Smooth muscle cell (in vitro differentiated cells): ENCODE measurements around the gene ATXN1. TPM values are rescaled to one million over a fixed set of nuclear protein-coding genes. Genes with fewer than 3 reads are reported as not detected.

Experiments
- DNase-seq: peaks from one replicate; lab custom pipeline; 2025; ENCODE audit not compliant: unreplicated experiment; lab: John Stamatoyannopoulos, UW
- H2AFZ ChIP-seq: fragments of 200-600 bp; sonication (generic); 2 replicates; pipeline ENCODE4 v1.6.0; 2016; ENCODE audit warnings: antibody characterized with exemption, low read depth, mild to moderate bottlenecking
- H3F3A ChIP-seq: fragments of 200-600 bp; sonication (generic); 2 replicates; pipeline ENCODE4 v1.6.0; 2017; ENCODE audit warnings: antibody characterized with exemption, low read depth
- H3K27ac ChIP-seq: fragments of 200-600 bp; sonication (generic); 2 replicates; pipeline ENCODE4 v1.5.1; 2016; ENCODE audit warnings: low read depth, mild to moderate bottlenecking
- H3K27me3 ChIP-seq: fragments of 200-600 bp; sonication (generic); 2 replicates; pipeline ENCODE4 v1.6.1; 2016; ENCODE audit warnings: low read depth, mild to moderate bottlenecking
- H3K36me3 ChIP-seq: fragments of 200-600 bp; sonication (generic); 2 replicates; pipeline ENCODE4 v1.5.1; 2016; ENCODE audit warnings: low read depth
- H3K4me1 ChIP-seq: fragments of 200-600 bp; sonication (generic); 2 replicates; pipeline ENCODE4 v1.5.1; 2016; ENCODE audit warnings: low read depth
- H3K4me2 ChIP-seq: fragments of 200-600 bp; sonication (generic); 2 replicates; pipeline ENCODE4 v1.6.0; 2016; ENCODE audit warnings: mild to moderate bottlenecking
- H3K4me3 ChIP-seq: fragments of 200-600 bp; sonication (generic); 2 replicates; pipeline ENCODE4 v1.5.1; 2016; ENCODE audit warnings: mild to moderate bottlenecking
- H3K79me2 ChIP-seq: fragments of 200-600 bp; sonication (generic); 2 replicates; pipeline ENCODE4 v1.6.0; 2016; ENCODE audit warnings: low read depth, mild to moderate bottlenecking
- H3K9ac ChIP-seq: fragments of 200-600 bp; sonication (generic); 2 replicates; pipeline ENCODE4 v1.6.0; 2016; ENCODE audit warnings: low read depth
- H3K9me3 ChIP-seq: fragments of 200-600 bp; sonication (generic); replicated peaks from 2 replicates; pipeline ENCODE4 v1.5.1; 2016; ENCODE audit warnings: low read depth
- H4K20me1 ChIP-seq: fragments of 200-600 bp; sonication (generic); 2 replicates; pipeline ENCODE4 v1.6.0; 2016; ENCODE audit warnings: low read depth
- WGBS: methylation state at CpG from one replicate; pipeline ENCODE4 v1.1.7; 2016; ENCODE audit warnings: low lambda C conversion rate; 5-methylcytosine and 5-hydroxymethylcytosine counted together
- polyA plus RNA-seq: library from polyadenylated mRNA; unstranded; fragments of >200 nt; fragmentation: Nextera tagmentation; extraction: Ambion mirVana; gene quantifications from 2 replicates; pipeline ENCODE4 v1.2.1, GENCODE V29; 2016
- total RNA-seq: library from RNA; depleted of rRNA; stranded (reverse); fragments of >200 nt; gene quantifications from 2 replicates; pipeline ENCODE4 v1.2.3, GENCODE V29; 2014
- TF ChIP-seq, protein P1 (sequence below): fragments of 200-600 bp; sonication (generic); IDR thresholded peaks from 2 replicates; pipeline ENCODE4 v1.5.1; 2017; ENCODE audit warnings: borderline replicate concordance, mild to moderate bottlenecking, antibody characterized with exemption; ENCODE audit not compliant: insufficient read depth, poor library complexity, severe bottlenecking

The ATXN1 gene
- total and polyA plus RNA-seq, 2 experiments from 2014 or later = 17.9 to 40.6 TPM

GRCh38 chr6:16305788-16306187 lies 455.5 kb downstream of the ATXN1 start:
- H4K20me1 ChIP-seq = peaks cover 42% of the 10 kb centered on the region
- no peak overlapping the region for H3K4me2 ChIP-seq
- H3K27me3 ChIP-seq = no peaks in the 10 kb centered on the region
- no peaks in the 10 kb centered on the region for H3K4me1 ChIP-seq
- H3K36me3 ChIP-seq = no peaks in the 10 kb centered on the region
- H3F3A ChIP-seq = no peaks in the 10 kb centered on the region
- no peak for DNase-seq
- H3K9ac ChIP-seq = no peak overlapping the region
- no peak overlapping the region for H3K27ac ChIP-seq
- H3K9me3 ChIP-seq = no peaks in the 10 kb centered on the region
- H3K79me2 ChIP-seq = no peaks in the 10 kb centered on the region
- H2AFZ ChIP-seq = no peak overlapping the region
- WGBS = 82% methylated on average over 19 of the region's 19 CpGs
- H3K4me3 ChIP-seq = no peak overlapping the region
- TF ChIP-seq, protein P1, sequence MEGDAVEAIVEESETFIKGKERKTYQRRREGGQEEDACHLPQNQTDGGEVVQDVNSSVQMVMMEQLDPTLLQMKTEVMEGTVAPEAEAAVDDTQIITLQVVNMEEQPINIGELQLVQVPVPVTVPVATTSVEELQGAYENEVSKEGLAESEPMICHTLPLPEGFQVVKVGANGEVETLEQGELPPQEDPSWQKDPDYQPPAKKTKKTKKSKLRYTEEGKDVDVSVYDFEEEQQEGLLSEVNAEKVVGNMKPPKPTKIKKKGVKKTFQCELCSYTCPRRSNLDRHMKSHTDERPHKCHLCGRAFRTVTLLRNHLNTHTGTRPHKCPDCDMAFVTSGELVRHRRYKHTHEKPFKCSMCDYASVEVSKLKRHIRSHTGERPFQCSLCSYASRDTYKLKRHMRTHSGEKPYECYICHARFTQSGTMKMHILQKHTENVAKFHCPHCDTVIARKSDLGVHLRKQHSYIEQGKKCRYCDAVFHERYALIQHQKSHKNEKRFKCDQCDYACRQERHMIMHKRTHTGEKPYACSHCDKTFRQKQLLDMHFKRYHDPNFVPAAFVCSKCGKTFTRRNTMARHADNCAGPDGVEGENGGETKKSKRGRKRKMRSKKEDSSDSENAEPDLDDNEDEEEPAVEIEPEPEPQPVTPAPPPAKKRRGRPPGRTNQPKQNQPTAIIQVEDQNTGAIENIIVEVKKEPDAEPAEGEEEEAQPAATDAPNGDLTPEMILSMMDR = no peak

GRCh38 chr6:16305246-16305725 lies 456.0 kb downstream of the ATXN1 start:
- Histone ChIP-seq H3K79me2 (no peaks in the 10 kb centered on the region), H3K4me3 (no peak overlapping the region), H3K9me3 (no peaks in the 10 kb centered on the region), H3K27me3 (no peaks in the 10 kb centered on the region), H3K9ac (no peak overlapping the region), H4K20me1 (peaks cover 37% of the 10 kb centered on the region), H3F3A (no peaks in the 10 kb centered on the region), H3K36me3 (no peaks in the 10 kb centered on the region), H3K27ac (no peak overlapping the region), H2AFZ (no peak overlapping the region), H3K4me1 (no peaks in the 10 kb centered on the region), H3K4me2 (no peak overlapping the region)
- 75% methylated on average over 7 of the region's 7 CpGs for WGBS
- no peak for DNase-seq
- TF ChIP-seq, protein P1 = no peak

DNA sequence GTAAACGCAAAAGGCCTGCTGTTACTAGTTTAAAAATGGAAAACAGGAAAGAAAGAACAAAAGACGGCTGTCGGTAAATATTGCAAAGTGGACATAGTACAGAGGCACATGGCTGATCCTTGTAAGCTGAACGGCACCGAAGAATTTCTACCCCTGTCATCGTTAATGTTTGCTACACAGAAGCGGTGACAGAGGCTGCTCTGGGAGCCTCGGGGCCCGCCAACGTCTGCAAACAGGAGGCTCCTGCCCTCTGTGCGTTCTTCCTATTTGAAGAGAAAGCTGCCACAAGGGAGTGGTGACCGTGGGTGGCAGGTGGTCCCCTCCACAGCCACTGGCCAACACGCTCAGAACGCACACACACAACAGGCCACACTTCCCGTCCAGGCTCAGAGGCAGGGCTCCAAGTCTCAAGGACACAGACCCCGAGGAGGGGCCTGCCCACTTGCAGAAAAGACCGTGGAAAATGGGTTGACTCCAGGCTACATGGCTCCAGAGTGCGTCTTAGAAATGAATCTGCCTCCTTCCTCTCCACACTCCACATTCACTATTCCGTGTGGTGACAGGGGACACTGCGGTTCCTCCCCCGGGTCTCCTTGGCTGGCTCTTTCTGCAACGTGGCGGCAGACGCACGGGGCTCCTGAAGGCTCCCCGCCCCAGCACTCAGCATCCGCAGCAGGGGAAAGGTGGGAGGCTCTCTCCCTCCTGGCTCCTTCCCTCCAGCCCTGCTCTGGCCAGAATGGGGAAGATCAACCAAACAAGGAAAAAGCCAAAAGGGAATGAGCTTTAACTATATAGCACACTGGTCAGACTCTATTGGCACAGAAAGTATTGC lies 458.3 kb downstream of the ATXN1 start:
- TF ChIP-seq, protein P1 = no peak
- no peaks in the 10 kb centered on the region for H3K36me3 ChIP-seq
- no peaks in the 10 kb centered on the region for H3F3A ChIP-seq
- no peak overlapping the region for H3K4me2 ChIP-seq
- H3K27ac ChIP-seq = no peak overlapping the region
- H3K4me1 ChIP-seq = no peaks in the 10 kb centered on the region
- no peak overlapping the region for H2AFZ ChIP-seq
- H3K9ac ChIP-seq = no peak overlapping the region
- no peaks in the 10 kb centered on the region for H3K79me2 ChIP-seq
- no peak for DNase-seq
- no peaks in the 10 kb centered on the region for H3K9me3 ChIP-seq
- 77% methylated on average over 27 of the region's 27 CpGs for WGBS
- no peak overlapping the region for H3K4me3 ChIP-seq
- no peaks in the 10 kb centered on the region for H3K27me3 ChIP-seq
- H4K20me1 ChIP-seq = peaks cover 26% of the 10 kb centered on the region
